GOT3 (cell line): ENCODE results near the gene CXADR.
A peak's percentile ranks its signal among the peaks of the same experiment; 100 is the strongest.

Source experiments
- DNase-seq: peaks from one replicate; lab custom pipeline; 2025; ENCODE audit warnings: mixed read lengths; lab: John Stamatoyannopoulos, UW

The CXADR gene

GRCh38 chr21:17607684-17608083, 94.8 kb downstream of the CXADR start:
- no peak for DNase-seq

GRCh38 chr21:17609681-17610080, 96.8 kb downstream of the CXADR start:
- DNase-seq = no peak

DNA sequence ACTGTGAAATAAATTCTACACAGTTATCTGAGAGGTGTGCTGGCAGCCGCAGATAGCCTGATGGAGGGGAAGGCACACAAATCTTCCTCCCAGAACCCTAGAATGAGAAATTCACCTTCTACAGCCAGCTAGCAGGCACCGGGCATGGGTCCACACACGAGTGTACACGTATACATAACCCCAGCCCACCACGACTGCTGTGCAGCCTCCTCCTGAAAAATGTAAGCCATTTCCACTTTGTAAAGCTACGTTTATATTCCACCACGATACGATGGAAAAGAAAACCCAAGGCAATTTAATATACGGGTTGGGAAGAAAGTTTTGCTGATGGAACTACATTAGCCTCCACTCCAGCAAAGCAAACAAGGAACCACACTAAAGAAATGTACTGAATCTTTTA, 98.1 kb downstream of the CXADR start:
- no peak for DNase-seq

- peak; percentile 70 for DNase-seq
These were observed 98.7 kb downstream of the CXADR start for GRCh38 chr21:17611414-17612022.

GRCh38 chr21:17612023-17612564, 99.3 kb downstream of the CXADR start:
- DNase-seq = no peak

DNA sequence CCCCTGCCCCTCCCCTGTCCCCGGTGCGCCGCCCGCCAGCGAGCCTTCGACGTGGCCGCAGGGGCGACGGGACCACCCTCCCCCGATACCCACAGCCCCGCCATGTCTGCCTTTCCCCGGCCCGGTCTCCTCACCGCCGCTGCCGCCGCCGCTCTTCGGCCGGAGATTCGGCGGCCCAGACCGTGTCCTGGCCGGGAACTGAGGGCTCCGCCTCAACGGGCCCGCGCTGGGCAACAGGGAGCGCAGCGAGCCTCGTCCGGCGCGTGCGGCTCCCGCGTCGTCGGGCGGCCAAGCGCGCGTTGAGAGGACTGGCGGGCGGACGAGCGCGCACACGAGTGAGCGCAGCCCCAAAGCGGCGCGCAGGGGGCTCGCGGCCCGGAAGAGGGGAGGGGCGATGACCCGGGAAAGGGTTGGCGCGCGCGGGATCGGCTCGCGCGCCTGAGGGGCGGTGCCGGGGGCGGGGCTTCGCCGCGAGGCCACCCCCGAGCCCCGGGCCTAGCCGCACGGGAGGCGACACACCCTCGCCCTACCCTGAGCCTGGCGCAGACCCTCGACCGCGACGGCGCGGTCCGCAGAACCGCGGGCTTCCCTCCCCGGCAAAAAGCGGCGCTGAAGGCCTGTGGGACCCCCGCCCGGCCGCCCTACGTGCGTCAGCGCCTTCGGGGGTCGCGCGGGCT, 99.9 kb downstream of the CXADR start, which contains the start of gene BTG3:
Gene BTG3 (minus strand): TSS at position 337 of the 677 bp plus-strand sequence. CDS start 3,757 bp downstream, outside the sequence.
- DNase-seq = peak; percentile 54

DNA sequence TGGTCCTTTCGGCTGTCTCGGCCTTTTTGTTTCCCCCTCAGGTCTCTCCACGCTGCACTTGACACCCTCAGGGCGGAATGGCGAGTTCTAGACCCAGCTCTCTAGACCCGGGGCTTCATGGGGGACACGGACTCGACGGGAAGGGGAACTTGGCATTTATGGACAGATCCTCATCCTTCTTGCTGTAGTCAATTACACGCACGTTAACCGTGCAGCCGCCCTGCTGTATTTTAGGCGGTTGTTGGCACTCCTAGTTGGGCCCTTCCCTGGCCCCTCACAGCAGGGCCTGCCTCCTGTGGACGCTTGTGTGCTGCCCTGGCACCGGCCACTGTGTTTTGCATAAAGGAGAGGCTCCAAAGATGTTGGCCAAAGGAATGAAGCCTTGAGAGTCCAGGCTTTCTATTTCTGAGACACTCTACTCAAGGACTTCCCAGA, 100.4 kb downstream of the CXADR start:
- DNase-seq = no peak

DNA sequence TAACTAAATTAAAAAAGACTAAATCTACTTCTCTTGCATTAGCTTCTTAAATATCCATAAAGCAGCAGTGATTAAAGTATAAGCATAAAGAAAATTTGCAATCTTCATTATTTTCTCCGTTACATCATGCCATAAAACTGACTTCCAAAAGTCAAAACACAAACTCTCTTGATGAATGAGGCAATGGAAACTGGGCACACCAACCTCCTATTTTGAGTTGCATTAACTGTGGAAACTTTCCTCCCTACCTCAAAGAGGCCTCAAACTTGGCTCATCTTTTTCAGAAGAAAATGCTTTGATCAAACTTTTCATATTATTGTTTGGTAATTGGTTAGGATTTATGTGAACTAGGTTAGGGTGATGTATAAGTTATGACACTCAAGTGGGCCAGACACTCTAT, 104.0 kb downstream of the CXADR start:
- DNase-seq = no peak

DNA sequence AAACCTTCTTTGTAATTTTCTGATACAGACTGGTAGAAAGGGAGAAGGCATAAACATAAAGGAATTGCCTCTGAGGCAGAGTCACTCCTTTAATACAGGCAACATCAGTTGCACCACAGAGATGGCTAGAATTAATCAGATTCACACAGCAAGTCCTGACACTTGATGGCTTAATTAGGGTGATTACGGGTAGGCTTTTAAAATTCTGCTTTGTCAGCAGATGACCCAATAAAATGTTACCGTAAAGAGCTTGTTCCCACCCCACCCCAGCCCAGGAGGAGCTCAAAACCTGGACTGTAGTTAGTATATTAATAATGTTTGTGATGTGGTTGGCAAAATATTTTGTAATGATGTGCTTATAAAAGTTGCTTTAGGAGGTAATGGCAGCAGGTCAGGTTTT, 109.2 kb downstream of the CXADR start:
- no peak for DNase-seq

- no peak for DNase-seq
These were observed 118.4 kb downstream of the CXADR start for GRCh38 chr21:17631195-17631594.

DNA sequence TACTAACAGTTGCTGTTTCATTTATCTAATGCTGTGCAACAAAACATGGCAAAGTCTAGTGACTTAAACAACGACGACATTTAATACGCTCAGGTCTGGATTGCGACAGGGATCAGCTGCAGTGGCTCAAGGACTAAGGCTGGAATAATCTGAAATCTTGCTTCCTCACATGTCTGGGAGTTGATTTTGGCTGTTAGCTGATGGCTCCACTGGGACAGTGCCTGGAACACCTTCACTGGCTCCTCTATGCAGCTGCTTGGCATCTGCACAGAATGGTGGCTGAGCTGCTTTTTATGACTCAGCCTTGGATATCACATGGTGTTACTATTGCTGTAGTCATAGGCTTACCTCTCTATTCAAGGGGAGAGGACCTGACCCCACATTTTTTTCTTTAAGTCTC, 123.9 kb downstream of the CXADR start:
- DNase-seq = no peak

DNA sequence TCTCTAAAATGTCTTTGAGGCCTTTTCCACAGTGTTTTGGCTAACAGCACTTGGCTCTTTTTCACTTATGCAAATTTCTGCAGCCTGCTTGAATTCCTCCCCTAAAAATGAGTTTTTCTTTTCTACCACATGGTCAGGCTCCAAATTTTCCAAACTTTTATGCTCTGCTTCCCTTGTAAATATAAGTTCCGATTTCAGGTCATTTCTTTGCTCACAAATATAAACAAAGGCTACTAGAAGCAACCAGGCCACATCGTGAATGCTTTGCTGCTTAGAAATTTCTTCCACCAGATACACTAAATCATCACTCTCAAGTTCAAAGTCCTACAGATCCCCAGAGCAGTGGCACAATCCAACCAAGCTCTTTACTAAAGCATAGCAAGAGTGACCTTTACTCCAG, 128.0 kb downstream of the CXADR start:
- no peak for DNase-seq
